HepG2 (cell line): Measurements from ENCODE around the gene NDC1.

Source experiments
- HIVEP1 ChIP-seq: sonication (generic); formaldehyde crosslinking; IDR thresholded peaks from 2 replicates; pipeline ENCODE4 v1.4.0; 2020; ENCODE audit warnings: mild to moderate bottlenecking, missing genetic modification reagents
- SRSF1 ChIP-seq: fragments of 200-400 bp; formaldehyde crosslinking; optimal IDR thresholded peaks from 2 replicates; pipeline ENCODE3; 2017; ENCODE audit warnings: mild to moderate bottlenecking, low read depth, low read length, moderate library complexity
- TF ChIP-seq, protein P1 (sequence below): sonication (generic); formaldehyde crosslinking; conservative IDR thresholded peaks from 2 replicates; pipeline ENCODE4 v1.8.1; 2023; ENCODE audit warnings: missing genetic modification reagents
- TF ChIP-seq, protein P2 (sequence below): IDR thresholded peaks from 2 replicates; pipeline ENCODE4 v1.6.1; 2012; ENCODE audit warnings: low read length, improper control_type of control experiment
- TF ChIP-seq, protein P3 (sequence below): sonication (generic); formaldehyde crosslinking; IDR thresholded peaks from 2 replicates; pipeline ENCODE4 v1.4.0; 2020; ENCODE audit warnings: missing genetic modification reagents

DNA sequence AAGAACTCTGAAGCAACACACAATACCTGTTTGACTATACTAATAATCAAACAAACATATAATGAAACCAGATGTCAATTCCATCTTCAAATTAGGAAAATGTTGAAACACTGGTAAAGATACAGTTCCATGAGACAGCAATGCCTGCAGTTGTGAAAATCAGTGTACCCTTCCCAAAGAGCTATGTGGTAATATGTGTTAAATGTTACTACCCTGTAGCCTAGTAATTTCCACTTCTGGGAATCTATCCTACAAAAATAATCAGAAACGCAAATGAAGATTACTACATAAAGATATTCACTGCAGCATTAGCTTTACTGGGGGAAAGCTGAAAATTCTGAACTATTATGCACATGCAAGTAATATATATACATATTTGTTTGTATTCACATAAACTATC is 116.1 kb downstream of the NDC1 start:
- TF ChIP-seq, protein P1, sequence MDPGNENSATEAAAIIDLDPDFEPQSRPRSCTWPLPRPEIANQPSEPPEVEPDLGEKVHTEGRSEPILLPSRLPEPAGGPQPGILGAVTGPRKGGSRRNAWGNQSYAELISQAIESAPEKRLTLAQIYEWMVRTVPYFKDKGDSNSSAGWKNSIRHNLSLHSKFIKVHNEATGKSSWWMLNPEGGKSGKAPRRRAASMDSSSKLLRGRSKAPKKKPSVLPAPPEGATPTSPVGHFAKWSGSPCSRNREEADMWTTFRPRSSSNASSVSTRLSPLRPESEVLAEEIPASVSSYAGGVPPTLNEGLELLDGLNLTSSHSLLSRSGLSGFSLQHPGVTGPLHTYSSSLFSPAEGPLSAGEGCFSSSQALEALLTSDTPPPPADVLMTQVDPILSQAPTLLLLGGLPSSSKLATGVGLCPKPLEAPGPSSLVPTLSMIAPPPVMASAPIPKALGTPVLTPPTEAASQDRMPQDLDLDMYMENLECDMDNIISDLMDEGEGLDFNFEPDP, result no peak
- TF ChIP-seq HIVEP1 (CRISPR knock-in tag), result no peak
- TF ChIP-seq, protein P2, sequence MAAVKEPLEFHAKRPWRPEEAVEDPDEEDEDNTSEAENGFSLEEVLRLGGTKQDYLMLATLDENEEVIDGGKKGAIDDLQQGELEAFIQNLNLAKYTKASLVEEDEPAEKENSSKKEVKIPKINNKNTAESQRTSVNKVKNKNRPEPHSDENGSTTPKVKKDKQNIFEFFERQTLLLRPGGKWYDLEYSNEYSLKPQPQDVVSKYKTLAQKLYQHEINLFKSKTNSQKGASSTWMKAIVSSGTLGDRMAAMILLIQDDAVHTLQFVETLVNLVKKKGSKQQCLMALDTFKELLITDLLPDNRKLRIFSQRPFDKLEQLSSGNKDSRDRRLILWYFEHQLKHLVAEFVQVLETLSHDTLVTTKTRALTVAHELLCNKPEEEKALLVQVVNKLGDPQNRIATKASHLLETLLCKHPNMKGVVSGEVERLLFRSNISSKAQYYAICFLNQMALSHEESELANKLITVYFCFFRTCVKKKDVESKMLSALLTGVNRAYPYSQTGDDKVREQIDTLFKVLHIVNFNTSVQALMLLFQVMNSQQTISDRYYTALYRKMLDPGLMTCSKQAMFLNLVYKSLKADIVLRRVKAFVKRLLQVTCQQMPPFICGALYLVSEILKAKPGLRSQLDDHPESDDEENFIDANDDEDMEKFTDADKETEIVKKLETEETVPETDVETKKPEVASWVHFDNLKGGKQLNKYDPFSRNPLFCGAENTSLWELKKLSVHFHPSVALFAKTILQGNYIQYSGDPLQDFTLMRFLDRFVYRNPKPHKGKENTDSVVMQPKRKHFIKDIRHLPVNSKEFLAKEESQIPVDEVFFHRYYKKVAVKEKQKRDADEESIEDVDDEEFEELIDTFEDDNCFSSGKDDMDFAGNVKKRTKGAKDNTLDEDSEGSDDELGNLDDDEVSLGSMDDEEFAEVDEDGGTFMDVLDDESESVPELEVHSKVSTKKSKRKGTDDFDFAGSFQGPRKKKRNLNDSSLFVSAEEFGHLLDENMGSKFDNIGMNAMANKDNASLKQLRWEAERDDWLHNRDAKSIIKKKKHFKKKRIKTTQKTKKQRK, result no peak
- TF ChIP-seq SRSF1, result no peak
- TF ChIP-seq, protein P3, sequence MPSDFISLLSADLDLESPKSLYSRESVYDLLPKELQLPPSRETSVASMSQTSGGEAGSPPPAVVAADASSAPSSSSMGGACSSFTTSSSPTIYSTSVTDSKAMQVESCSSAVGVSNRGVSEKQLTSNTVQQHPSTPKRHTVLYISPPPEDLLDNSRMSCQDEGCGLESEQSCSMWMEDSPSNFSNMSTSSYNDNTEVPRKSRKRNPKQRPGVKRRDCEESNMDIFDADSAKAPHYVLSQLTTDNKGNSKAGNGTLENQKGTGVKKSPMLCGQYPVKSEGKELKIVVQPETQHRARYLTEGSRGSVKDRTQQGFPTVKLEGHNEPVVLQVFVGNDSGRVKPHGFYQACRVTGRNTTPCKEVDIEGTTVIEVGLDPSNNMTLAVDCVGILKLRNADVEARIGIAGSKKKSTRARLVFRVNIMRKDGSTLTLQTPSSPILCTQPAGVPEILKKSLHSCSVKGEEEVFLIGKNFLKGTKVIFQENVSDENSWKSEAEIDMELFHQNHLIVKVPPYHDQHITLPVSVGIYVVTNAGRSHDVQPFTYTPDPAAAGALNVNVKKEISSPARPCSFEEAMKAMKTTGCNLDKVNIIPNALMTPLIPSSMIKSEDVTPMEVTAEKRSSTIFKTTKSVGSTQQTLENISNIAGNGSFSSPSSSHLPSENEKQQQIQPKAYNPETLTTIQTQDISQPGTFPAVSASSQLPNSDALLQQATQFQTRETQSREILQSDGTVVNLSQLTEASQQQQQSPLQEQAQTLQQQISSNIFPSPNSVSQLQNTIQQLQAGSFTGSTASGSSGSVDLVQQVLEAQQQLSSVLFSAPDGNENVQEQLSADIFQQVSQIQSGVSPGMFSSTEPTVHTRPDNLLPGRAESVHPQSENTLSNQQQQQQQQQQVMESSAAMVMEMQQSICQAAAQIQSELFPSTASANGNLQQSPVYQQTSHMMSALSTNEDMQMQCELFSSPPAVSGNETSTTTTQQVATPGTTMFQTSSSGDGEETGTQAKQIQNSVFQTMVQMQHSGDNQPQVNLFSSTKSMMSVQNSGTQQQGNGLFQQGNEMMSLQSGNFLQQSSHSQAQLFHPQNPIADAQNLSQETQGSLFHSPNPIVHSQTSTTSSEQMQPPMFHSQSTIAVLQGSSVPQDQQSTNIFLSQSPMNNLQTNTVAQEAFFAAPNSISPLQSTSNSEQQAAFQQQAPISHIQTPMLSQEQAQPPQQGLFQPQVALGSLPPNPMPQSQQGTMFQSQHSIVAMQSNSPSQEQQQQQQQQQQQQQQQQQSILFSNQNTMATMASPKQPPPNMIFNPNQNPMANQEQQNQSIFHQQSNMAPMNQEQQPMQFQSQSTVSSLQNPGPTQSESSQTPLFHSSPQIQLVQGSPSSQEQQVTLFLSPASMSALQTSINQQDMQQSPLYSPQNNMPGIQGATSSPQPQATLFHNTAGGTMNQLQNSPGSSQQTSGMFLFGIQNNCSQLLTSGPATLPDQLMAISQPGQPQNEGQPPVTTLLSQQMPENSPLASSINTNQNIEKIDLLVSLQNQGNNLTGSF (CRISPR knock-in tag), result no peak
